ENCODE results near the gene MAPRE2.

MAPRE2 gene

DNA sequence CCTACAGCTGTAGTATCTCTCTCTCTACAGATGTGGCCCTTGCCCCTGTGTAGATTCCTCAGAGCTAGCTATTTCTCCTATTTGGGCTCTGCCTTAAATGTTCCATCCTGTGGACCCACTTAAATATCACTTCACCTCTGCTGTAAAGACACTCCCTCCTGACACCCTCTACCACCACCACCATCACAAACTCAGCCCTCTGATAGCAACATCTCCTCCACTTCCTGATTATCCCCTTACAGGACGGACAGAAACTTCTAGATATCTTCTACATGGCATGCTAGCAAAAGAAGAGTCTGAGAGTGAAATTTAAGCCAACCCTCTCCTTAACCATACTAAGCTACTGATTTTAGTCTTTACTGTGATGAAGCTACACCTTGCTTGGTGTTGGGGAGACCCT, 3.2 kb upstream of the MAPRE2 start:
- DNase-seq (ENCODE audit: low read depth in 2 of 2): no peak

DNA sequence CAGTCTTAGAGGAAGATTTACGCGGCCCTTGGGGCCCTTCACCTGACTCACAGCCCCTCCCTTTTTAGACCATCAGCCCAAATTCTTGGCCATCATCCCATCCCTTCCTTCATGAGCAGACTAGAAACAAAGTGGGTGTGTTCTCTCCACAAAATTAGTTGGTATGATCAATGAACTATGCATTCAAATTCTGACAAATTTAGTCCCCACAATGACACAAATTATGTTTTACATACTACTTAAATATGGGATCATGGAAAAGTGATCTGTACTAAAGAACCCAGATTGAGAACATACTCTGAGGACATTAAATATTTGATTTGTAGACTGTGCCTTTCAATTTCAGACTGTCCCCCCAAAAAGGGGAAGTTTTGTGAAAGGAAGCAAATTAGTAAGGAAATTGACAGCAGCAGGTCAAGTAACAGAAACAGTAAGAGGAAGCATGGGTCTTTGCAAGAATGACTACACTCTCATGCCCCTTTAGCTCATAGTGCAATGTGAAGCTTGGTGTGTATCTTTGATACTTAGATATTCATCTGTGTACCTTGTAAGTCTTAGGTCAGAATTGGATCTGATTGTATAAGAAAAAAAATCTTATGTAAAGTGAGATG, 2.2 kb upstream of the MAPRE2 start:
- no peak for DNase-seq (ENCODE audit: low read depth in 2 of 2)

DNA sequence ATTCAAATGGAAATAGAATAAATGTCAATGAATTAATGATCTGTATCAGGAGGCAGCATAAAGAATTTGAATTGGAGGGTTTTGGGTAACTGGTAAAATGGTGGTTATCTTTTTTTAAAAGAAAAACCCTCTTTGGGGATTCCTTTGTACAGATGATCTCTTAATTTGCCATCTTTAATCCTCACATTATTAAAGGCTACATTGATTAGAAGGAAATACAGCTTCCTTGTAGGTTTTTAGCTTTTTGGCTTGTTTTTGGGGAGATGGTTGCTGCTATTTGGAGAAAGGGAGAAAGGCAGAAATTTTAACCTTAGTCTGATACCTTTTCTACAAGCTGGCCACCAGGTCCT, 600 bp upstream of the MAPRE2 start:
- no peak for DNase-seq (ENCODE audit: low read depth in 2 of 2)

DNA sequence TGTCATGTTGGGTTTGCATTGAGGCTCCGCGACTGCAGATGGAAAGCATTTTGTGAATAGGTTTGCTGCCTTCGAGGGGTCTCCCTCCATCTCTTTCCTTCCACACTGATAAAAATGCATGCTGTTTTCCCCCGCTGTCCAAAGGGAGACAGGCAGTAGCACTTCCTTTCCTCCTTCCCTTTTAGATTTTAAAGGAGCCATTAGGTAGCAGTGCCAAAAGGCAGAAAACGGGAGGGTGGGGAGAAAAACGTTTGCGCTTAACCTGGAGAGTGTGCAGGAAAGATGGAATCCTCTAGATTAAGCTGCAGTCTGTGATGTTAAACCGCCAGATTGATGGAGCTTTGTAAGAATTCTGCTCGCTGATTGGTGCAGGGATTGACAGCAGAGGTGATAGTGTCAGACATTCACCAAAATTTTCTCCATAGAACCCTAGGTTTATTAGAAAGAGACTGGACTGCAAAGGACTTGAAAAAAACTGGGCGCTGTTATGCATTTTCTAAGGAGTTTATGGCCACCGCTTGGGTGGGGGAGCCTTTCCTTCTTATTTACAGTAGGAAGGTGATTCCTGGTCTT, 688 bp downstream of the MAPRE2 start:
- DNase-seq (ENCODE audit: low read depth in 2 of 2): no peak

DNA sequence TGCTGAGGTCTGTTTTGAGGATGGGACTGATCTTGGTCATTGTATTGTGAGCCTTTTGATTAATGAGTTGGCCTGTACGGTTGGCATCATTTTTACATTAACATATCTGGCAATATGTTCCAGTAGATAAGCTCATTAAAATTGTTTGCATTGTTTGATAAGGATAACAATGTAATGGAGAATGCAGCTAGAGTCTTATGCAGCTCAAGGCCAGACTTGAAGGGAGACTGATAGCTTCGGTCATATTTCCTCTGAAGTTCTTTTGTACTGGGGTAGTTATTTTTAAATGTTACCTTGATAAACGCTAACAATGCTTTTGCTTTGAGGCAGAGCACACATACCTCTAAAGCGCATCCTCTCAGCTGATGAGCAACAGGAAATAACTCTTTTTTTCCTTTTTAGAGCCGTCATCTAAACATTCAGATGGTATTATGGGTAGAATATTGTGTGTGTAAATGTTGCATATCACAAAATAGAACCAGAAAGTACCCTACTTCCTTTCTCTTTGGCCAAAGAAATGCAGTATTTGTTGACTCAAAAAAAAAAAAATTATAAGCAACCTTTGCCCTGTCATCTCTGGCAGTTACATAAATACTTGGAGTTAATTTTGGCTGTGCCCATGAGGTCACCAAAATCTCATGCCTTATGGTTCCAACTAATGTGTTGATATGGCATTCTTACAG, 1.3 kb downstream of the MAPRE2 start:
- DNase-seq (ENCODE audit: low read depth in 2 of 2): no peak

DNA sequence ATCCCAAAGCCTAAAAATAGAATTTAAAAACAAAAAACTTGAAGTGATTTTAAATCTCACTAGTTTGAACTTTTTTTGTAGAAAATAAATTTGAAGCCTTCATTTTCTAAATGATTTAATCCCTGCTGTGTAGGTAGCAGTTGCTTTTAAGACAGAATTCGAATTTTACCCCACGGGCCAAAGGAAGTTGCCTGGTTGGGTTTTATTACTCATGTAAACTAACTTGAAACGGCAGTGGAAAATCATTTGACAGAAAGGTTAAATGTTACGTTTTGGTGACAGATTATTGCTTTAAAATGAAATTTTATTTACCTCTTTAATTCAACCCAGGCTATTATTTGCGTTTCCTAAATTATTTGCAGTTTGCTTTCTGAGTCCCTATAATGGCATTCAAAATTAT, 2.0 kb downstream of the MAPRE2 start:
- DNase-seq (ENCODE audit: low read depth in 2 of 2): no peak

DNA sequence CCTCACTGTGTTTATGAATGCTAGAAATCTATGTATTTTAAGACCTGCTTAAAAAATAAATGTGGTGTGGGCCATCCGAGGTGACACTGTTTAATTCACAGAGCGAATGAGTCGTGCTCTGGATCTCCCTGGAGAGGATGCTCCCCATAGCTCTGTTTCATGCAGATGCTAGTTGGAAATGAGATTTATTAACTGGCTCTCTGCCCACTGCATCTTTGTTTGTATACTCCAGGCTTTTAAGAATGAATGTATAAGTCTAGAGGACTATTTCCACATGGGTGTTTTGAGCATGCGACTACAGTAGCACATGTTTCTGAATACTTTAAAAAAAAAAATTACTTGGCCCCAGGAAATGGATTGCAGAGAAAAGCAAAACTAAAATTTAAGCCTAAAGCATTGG, 3.9 kb downstream of the MAPRE2 start:
- no peak for DNase-seq (ENCODE audit: low read depth in 2 of 2)

DNA sequence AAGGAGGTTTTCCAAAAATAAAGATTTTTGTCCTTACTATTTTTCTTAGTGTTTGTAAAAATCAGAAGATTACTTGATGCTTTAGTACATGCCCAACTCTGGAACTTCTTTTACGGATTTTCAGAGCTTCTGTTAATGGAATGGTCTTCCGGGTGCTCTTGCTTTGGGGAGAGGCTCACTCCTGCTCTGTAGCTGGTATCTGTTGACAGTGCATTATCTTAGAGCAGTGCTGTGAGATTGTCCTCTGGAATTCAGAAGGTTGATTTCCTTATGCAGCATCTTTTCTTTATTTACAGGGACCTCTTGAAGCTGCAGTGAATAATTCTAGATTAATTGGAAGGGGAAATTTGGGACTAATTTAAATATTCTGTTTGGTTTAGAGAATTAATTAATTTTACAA, 4.6 kb downstream of the MAPRE2 start:
- DNase-seq (ENCODE audit: low read depth in 2 of 2): no peak

DNA sequence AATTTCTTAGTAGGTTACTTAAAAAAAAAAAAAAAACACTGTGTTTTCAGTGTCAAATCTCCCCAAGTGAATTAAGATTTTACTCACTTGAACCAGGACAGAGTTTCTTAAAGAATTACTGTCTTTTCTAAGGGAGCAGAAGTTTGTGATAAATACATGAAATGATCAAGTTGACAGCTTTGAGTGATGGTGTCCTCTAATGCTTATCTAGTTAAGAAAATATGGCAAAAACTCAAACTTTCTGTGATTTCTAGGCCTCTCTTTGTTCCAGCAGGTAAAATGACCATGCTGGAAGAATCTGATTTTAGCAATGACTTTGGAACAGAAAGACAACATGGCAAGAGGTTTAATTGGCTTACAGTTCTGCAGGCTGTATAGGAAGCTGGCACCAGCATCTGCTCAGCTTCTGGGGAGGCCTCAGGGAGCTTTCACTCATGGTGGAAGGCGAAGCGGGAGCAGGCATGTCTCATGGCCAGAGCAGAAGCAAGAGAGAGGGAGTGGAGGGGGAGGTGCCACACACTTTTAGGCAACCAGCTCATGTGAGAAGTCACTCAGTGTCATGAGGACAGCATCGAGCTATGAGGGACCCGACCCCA, 6.6 kb downstream of the MAPRE2 start:
- DNase-seq (ENCODE audit: low read depth in 2 of 2): no peak

DNA sequence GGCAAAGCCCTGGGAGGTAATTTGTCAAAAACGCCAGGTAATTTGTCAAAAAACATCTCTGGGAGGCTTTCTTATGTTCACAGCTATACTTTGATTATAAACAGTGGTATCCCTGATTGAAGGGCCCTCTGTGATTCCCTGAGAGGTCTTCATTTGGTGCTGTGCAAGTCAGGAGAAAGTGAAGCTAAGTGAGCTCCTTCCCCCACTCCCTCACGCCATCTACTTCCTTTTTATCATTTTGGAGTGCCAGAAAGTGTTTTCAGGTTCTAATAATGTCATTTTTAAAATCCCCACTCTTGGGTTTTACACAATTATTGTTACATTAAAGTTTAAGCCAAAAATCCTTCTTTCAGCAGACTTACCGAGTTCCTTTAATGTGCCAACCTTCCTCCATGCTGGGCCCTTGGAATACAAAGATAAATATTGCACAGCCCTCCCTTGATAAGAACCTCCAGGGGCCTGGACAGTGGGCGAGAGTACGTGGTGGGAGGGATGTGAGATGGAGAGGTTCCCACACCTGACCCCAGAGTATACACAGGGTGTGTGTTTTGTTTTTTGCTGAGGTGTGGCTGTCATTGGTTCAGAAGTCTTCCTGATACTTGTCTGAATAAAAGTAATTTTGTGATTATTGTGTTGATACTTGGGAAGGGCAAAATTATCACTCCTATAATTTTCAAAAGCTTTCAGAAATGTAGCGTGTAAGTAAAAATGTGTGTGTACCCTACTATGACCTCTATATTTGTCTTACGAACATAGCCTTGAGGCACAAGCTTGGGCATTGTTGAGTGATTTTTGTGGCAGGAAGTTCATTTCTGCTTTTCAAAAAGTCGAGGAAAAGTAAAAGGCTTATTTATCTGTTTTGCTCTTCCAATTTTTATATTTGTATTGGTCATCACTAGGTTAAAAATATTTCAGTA, 8.2 kb downstream of the MAPRE2 start:
- no peak for DNase-seq (ENCODE audit: low read depth in 2 of 2)

DNA sequence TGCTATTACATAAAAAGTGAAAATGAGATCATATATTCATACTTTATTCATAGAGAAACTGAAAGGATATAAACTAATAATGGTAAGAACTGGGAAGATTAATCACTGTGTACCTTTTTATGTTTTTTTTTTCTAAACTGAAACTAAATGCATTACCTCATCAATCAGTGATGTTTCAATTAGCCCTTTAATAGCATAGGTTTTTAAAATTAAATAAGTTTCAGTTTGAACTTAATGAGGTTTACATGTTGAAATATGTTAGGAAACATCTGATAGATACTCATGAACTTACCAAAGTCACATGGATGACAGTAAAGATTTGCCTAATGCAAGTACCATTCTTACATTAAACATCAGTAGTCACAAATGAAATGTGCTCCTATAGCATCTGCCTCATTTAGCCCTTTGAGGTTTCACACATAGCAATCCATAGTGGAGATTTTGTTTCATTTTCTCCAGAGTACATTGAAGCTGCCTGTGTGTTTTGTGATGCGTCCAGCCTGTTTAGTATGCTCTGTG, 8.9 kb downstream of the MAPRE2 start:
- DNase-seq (ENCODE audit: low read depth in 2 of 2): no peak

DNA sequence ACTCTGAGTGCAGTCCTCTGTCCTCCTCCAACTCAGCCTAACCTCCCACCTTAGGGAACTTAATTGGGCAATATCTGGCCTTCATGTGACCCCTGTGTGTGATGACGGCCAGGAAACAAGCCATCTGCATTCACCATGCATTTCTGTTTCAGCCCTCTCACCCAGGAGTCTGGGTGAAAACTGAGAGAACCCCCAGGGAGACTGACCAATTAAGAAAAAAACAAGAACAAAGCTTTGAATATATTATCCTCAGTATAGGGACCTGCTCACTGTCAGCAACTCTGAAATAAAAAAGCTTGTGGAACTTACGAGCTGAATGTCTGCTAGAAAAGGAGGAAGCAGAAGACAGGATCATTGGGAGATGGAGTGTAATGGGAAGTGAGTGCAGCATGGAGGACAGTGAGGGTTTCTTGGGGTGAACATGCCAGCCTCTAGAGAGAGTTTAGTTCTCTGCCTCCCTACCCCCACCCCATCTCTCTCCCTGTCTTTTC, 9.5 kb downstream of the MAPRE2 start:
- no peak for DNase-seq (ENCODE audit: low read depth in 2 of 2)

DNA sequence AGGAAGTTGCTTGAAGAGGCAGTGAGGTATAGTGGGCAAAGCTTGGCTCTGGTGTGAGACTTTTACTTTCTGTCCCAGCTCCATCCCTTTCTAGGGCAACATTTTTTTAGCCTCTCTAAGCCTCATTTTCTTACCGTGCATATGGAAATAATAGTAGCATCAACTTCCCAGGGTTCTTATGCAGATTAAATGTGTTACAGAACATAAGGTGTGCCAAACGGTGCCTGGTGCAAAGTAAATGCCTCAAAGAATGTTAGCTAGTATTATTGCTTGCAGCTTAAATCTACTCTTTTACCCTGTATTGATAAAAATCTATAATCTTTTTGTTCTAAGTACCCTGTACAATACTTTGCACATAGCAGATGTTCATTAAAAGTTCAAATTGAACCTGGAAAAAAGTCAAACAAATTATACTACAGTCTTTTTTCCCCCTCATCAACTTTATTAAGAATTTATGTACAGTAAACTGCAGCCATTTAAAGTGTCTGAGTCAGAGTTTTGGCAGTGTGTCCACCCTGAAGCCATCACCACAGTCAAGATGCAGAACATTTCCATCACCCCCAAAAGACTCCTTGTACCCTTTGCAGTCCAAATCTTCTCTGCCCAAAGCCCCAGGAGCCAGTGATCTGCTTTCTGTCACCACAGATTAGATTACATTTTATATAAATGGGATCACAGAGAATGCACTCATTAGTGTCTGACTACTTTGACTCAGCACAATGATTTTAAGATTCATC, 10.6 kb downstream of the MAPRE2 start:
- DNase-seq (ENCODE audit: low read depth in 2 of 2): no peak

DNA sequence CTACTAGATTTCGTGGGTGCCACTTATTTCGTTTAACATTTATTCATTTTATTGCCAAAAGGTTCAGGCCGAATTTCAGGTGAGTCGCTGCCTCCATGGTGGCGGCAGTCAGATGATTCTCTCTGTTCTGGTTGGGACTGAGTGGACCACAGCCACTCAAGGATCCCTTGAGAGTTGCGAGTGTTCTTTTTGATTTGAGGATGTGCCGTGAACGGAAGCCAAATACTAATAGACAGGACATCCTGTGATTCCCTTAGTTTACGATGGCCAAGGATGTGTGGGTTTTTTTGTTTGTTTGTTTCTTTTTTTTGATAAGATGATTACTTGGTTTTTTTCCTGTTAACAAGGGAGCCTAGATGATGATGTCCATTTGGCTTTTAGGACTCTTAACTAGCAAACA, 13.2 kb downstream of the MAPRE2 start:
- no peak for DNase-seq (ENCODE audit: low read depth in 2 of 2)

DNA sequence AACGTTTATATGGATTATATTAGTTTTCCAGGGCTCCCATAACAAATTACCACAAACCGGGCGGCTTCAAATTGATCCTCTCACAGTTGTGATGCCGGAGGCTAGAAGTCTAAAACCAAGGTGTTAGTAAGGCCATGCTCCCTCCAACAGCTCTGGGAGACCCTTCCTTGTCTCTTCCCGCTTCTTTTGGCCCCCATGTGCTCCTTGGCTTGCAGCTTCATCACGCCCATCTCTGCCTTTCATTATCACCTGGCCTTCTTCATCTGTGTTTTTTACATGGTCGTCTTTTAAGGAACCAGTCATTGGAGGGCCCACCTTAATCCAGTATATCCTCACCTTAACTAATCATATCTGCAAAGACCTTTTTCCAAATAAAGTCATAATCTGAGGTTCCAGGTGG, 13.9 kb downstream of the MAPRE2 start:
- no peak for DNase-seq (ENCODE audit: low read depth in 2 of 2)

DNA sequence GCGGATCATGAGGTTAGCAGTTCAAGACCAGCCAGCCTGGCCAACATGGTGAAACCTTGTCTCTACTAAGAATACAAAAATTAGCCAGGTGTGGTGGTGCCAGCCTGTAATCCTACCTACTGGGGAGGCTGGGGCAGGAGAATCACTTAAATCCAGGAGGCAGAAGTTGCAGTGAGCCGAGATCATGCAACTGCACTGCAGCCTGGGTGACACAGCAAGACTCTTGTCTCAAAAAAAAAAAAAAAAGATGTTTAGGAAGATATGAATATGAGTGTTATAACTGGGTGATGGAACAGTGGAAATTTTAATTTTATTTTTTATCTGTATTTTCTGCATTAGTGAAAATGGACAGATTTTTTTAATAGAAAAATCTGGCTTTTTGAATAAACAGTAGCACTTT, 14.5 kb downstream of the MAPRE2 start:
- no peak for DNase-seq (ENCODE audit: low read depth in 2 of 2)

DNA sequence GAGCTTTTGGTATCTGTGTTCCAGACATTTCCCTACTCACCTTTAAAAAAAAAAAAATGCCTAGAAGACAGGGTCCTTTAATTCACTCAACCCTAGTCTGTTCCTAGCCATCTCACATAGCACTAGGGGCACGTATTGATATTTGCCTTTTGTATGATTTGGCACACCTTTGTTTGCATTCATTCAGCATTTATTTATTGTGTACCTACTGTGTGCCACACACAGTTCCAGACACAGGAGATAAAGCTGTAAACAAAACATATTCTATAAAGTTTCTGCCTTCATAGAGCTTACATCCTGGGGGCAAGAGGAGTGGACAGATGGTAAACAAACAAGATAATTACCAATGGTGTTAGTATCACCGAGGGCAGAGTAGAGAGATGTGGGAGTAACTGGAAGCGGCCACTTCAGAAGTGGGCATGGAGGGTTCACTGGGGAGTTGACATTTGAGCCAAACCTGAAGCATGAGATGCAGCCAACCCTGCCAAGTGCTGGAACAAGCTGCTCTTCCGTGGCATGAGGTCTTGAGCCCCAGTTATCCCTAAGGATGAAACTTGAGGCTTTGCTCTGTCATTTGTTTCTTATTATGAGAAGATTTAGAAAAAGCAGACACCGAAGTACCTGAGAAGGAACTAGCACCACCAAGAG, 18.2 kb downstream of the MAPRE2 start:
- no peak for DNase-seq (ENCODE audit: low read depth in 2 of 2)

DNA sequence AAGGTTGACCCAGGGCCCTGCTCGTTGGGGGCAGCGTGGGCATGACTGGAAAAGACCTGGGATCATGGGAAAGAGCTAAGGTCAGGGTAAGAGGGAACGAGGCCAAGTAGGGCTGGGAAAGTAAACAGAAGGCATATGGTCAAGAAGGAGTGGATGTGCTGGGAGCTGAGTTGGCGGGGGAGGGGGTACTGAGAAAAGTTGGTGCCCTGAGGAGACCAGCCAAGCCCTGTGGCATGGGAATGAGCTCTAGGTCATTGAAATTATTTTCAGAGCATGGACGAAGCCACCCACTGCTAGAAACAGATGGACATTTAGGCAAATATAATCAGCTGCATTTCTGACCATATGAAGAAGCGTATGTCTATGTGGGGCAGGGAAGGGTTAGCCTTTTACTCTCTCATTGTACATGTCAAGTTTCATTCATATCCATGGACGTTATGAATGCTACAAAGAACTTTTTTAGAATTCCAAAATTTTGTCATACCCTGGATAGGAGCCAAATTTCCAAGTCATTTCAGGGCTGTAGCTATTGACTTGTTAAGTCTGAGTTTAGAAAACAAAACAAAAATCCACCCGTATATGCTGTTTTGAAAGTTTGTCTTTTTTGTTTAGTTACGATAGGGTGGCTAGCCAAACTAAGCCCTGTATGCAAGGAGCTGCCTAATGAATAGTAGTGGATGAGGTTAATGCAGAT, 19.1 kb downstream of the MAPRE2 start:
- DNase-seq (ENCODE audit: low read depth in 2 of 2): no peak

DNA sequence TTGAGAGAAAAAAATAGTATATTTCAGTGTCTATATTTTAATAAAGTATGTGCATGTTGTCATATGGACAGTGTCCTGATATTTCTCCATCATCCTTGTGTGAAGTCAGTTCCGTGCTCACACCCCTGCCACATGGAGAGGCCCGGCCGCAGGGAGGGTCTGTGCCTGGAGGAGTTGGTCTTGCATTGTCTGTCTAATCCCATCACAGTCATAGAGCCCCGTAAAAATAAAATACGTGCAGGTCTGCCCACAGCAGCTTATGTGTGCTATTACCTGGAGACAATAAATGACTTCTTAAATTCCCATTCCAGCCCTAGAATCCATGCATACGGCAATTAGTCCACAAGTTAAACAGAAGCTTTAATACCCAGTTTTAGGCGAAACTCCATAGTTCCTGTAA, 20.1 kb downstream of the MAPRE2 start:
- no peak for DNase-seq (ENCODE audit: low read depth in 2 of 2)

DNA sequence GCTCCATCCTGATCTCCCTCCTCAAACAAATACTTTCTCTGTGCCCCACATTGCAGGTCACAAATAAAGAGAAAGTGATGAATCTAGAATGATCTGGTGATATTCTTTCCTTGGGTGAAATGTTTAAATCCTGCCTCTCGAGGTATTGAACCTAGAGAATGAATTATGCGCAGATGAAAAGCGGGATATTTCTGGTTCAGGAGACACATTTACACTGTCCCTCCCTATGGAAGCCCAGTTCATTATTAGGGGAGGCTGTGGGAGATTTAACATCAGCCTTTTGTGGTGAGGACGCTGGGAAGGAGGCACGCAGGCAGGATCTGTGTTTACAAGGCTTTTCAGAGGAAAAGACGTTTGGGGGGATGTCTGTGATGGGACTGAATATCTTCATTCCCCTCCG, 20.6 kb downstream of the MAPRE2 start:
- DNase-seq (ENCODE audit: low read depth in 2 of 2): no peak

Data from stimulated activated CD8-positive, alpha-beta memory T cell treated with anti-CD3 and anti-CD28 coated beads, Interleukin-7, amount 100 ng/mL, for 4 hours (primary cell).